Mucosa of descending colon (tissue), 3 donors: Measurements from ENCODE around the gene PADI3. TPM values are rescaled to one million over a fixed set of nuclear protein-coding genes. Genes with fewer than 3 reads are reported as not detected.

Experiments used
- ATAC-seq: fragments of 200-7000 bp; cut with Tn5 transposase; one replicate; pipeline ENCODE4 v1.9.1; 2020; ENCODE audit warnings: mild to moderate bottlenecking, moderate library complexity
- DNase-seq, 3 donors: peaks; one replicate each; pipeline ENCODE4 v3.0.0-alpha.2; 2020
- H3K36me3 ChIP-seq: fragments of 200-600 bp; one replicate; pipeline ENCODE4 v1.8.0; 2021; ENCODE audit warnings: low read depth, mild to moderate bottlenecking
- H3K4me1 ChIP-seq: fragments of 200-600 bp; one replicate; pipeline ENCODE4 v1.8.0; 2021; ENCODE audit warnings: low read depth, mild to moderate bottlenecking
- H3K4me3 ChIP-seq: fragments of 200-600 bp; one replicate; pipeline ENCODE4 v1.8.0; 2021; ENCODE audit warnings: mild to moderate bottlenecking
- H3K9me3 ChIP-seq: fragments of 200-600 bp; one replicate; pipeline ENCODE4 v1.8.0; 2021; ENCODE audit warnings: mild to moderate bottlenecking
- CTCF ChIP-seq: fragments of 200-600 bp; IDR thresholded peaks from one replicate; pipeline ENCODE4 v1.8.0; 2022; ENCODE audit warnings: antibody characterized with exemption, mild to moderate bottlenecking
- intact Hi-C, 2 donors: fragments of 100-400 bp; cut with DNase I in 1 of 2; cut with micrococcal nuclease in 1 of 2; formaldehyde crosslinking; loops; one replicate each; pipeline versions ENCODE4 v1.11.0 to v1.11.1; 2022; cut with DNase I, micrococcal nuclease
- total RNA-seq, 3 donors: library from RNA; stranded (reverse); fragmentation: NEBNext Ultra II Directional in 2 of 3; extraction: Animal tissue kit (Norgen Biotek cat#: 25700) in 2 of 3; gene quantifications; one replicate each; pipeline versions ENCODE4 v1.2.1 to v1.2.4, GENCODE V29; 2021 to 2023
- donor health status: DM: no; HTN: no; CAD: no; lungs with moderate emphysema.
- donor health status: DM: no; HTN: no; CAD: no.
- donor health status: DM: no; HTN: yes; CAD: no.

The PADI3 gene
- total RNA-seq, 3 donors from 2014 or later = 0.09 to 0.17 TPM; not detected in 1

DNA sequence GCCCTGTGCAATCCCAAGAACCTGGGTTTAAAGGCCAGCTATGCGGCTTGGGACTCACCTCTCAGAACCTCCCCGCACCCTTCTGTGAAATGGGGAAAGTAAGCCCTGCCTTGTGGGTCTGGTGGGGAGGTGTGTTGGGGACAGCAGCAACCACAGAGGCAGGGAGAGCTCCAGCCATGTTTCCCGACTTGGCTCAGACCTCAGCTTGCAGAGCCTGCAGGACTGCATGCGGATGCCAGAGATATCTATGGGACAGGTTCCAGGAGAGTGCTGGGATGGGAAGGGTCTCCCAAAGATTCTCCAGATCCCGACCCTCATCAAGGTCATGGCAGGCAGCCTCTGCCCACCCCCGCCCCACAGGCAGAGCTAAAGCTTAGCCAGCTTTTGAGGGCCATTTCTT is 23.8 kb upstream of the PADI3 start:
- Histone ChIP-seq H3K4me3 (no peak overlapping the region), H3K36me3 (no peaks in the 10 kb centered on the region), H3K4me1 (peaks cover 3% of the 10 kb centered on the region), H3K9me3 (no peaks in the 10 kb centered on the region)
- intact Hi-C loops = no loop called here
- no peak for TF ChIP-seq CTCF
- ATAC-seq (no peak), DNase-seq (peak in 1 of 3 donors; percentile 7)

DNA sequence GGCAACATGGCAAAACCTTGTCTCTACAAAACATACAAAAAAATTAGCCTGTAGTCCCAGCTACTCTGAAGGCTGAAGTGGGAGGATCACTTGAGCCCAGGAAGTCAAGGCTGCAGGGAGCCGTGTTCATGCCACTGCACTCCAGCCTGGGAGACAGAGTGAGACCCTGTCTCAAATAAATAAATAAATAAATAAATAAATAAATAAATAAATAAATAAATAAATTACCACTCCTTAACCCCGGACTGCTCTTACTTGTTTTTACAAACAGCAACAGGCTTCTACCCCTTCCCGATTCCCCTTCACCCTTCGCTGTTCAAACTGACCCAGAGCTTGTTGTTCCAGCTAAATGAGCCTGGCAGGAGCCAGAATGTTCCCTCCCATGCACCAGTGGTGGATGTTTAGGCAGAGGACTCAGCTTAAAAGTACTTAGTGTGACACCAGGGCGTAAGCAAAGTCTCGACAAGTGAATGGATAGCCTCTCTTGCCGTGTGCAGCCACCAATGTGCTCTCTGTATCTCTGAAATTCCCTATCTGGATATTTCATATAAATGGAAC is 21.5 kb upstream of the PADI3 start:
- TF ChIP-seq CTCF = no peak
- no peak for ATAC-seq
- no peaks in the 10 kb centered on the region for H3K36me3 ChIP-seq
- H3K4me1 ChIP-seq = peaks cover 8% of the 10 kb centered on the region
- H3K9me3 ChIP-seq = no peaks in the 10 kb centered on the region
- no peak overlapping the region for H3K4me3 ChIP-seq
- intact Hi-C loops = no loop called here
- no peak for DNase-seq

- Histone ChIP-seq H3K4me3 (no peak overlapping the region), H3K4me1 (peaks cover 16% of the 10 kb centered on the region), H3K9me3 (no peaks in the 10 kb centered on the region), H3K36me3 (no peaks in the 10 kb centered on the region)
- no peak for TF ChIP-seq CTCF
- DNase-seq (peak in 1 of 3 donors; percentile 40), ATAC-seq (no peak)
- intact Hi-C loops = no loop called here
Measured at GRCh38 chr1:17228619-17229018, 20.3 kb upstream of the PADI3 start.

- ATAC-seq (peak; percentile 61), DNase-seq (peak in 2 of 3 donors; percentile 79 to 82)
- intact Hi-C loops = no loop called here
- Histone ChIP-seq H3K36me3 (no peaks in the 10 kb centered on the region), H3K4me3 (no peak overlapping the region), H3K9me3 (no peaks in the 10 kb centered on the region), H3K4me1 (peaks cover 23% of the 10 kb centered on the region)
- no peak for TF ChIP-seq CTCF
Measured at GRCh38 chr1:17229379-17229778, 19.5 kb upstream of the PADI3 start.

DNA sequence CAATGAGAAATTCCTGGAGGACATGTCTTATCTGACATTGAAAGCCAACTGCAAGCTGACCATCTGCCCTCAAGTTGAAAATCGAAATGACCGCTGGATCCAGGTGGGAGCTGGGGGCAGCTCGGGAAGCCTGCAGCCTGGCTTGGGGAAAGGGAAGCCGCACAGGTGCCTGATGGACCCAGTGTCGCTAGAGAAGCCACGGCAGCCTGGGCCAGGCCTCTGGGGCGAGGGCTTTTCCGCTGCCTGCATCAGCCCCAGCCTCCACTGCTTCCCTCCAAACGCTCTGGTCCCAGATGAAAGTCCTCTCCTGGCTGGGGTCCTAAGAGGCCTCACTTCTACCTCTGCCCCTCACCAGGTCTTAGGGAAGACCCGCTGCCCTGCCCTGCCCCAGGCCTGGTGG is 18.8 kb upstream of the PADI3 start:
- peak in 1 of 3 donors; percentile 48 for DNase-seq
- intact Hi-C loops = no loop called here
- no peak for ATAC-seq
- Histone ChIP-seq H3K9me3 (no peaks in the 10 kb centered on the region), H3K4me1 (peaks cover 28% of the 10 kb centered on the region), H3K36me3 (no peaks in the 10 kb centered on the region), H3K4me3 (no peak overlapping the region)
- no peak for TF ChIP-seq CTCF
